Motor neuron (in vitro differentiated cells): ENCODE results near the gene CCDC85C. TPM values are rescaled to one million over a fixed set of nuclear protein-coding genes. Genes with fewer than 3 reads are reported as not detected.

Experiments
- ATAC-seq, 8 experiments: fragments of 200-7000 bp; cut with Tn5 transposase; replicated peaks in 6 of 8; 2 replicates each; pipeline ENCODE4 v1.8.0; 2021; ENCODE audit warnings: mild to moderate bottlenecking in 8 of 8, moderate library complexity in 8 of 8
- H3K27ac ChIP-seq, 2 donors: fragments of 250-450 bp; sonication (Bioruptor Pico); 2 replicates each; pipeline ENCODE4 v1.9.0; 2021; ENCODE audit warnings: antibody characterized with exemption in 2 of 2, mild to moderate bottlenecking in 2 of 2, moderate library complexity in 1 of 2
- H3K4me1 ChIP-seq, 2 donors: fragments of 250-450 bp; sonication (Bioruptor Pico); replicated peaks in 1 of 2; 2 replicates each; pipeline ENCODE4 v1.6.1; 2021; ENCODE audit warnings: antibody characterized with exemption in 2 of 2, mild to moderate bottlenecking in 2 of 2, moderate library complexity in 1 of 2
- H3K4me3 ChIP-seq, 5 donors: fragments of 250-450 bp; sonication (Bioruptor Pico); 2 replicates each; pipeline ENCODE4 v1.9.0; 2021; ENCODE audit warnings: antibody characterized with exemption in 5 of 5, mild to moderate bottlenecking in 5 of 5, moderate library complexity in 4 of 5
- WGBS, 10 experiments: fragments of 450-650 bp; shearing (Covaris generic); methylation state at CpG; one replicate each; pipeline ENCODE4 v1.0.0; 2022; 5-methylcytosine and 5-hydroxymethylcytosine counted together
- in situ Hi-C, 9 experiments: fragments of 400-800 bp; cut with MboI; loops; one replicate each; pipeline ENCODE4 v1.15.0; 2021; ENCODE audit warnings: low sequenced_read_pairs in 9 of 9, low pct_unique_long_range_greater_than_20kb in 2 of 9; ENCODE audit not compliant: unreplicated experiment in 9 of 9
- total RNA-seq, 8 experiments: library from RNA; unstranded; fragments of 300-600 nt; gene quantifications; 2 replicates each; pipeline versions ENCODE4 v1.2.3 to v1.2.4, GENCODE V29; 2022

CCDC85C gene
- total RNA-seq, 8 experiments from 2014 or later = 2.0 to 62.2 (median 18.8) TPM

DNA sequence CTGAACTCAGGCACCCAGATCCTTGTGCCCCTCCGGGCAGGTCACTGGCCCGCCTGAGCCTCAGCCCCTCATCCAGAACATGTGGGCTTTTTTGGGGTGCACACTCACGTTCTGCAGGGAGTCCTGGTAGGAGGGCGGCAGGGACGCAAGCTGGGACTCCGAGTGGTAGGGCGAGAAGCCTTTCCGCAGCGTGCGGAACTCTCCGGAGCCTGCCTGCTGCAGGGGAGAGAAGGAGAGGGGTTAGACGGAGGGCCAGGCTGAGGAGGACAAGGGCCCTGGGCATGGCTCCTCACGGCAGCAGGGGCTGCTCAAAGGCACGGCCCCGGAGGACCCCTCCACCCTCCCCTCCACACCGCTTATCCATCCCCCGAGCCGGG, 82.0 kb downstream of the CCDC85C start:
- peak overlapping the region in 1 of 2 donors; percentile 3 for H3K27ac ChIP-seq
- H3K4me3 ChIP-seq = no peak overlapping the region
- 40 to 66% (median 60%) methylated on average over 1 to 8 of the region's 18 CpGs; no CpG with 5 or more reads in 7 of the 10 experiments for WGBS, 10 experiments
- in situ Hi-C loops = loop anchor here in 5 of 9 experiments (10.0 to 25.0 kb wide), 4 partner anchors 113 to 390 kb away; partner anchors contain the start of gene HHIPL1 (in 2 of the 5)
- ATAC-seq = peak in 3 of 8 experiments; percentile 6 to 11 (median 6)
- peaks cover 51 to 61% of the 10 kb centered on the region in 2 donors for H3K4me1 ChIP-seq

- in situ Hi-C loops = loop anchor here in 5 of 9 experiments (10.0 to 25.0 kb wide), 4 partner anchors 113 to 391 kb away; partner anchors contain the start of gene HHIPL1 (in 2 of the 5)
- peaks cover 48 to 54% of the 10 kb centered on the region in 2 donors for H3K4me1 ChIP-seq
- H3K27ac ChIP-seq = peak overlapping the region in 1 of 2 donors; percentile 3
- ATAC-seq = no peak
- no peak overlapping the region for H3K4me3 ChIP-seq
- WGBS, 10 experiments = 60 to 100% (median 81%) methylated on average over 1 to 5 of the region's 25 CpGs; no CpG with 5 or more reads in 6 of the 10 experiments
These were observed 82.6 kb downstream of the CCDC85C start for GRCh38 chr14:99521176-99522024.

GRCh38 chr14:99520571-99521081, 83.4 kb downstream of the CCDC85C start:
- Histone ChIP-seq H3K4me1 (peaks cover 42 to 47% of the 10 kb centered on the region in 2 donors), H3K4me3 (no peak overlapping the region), H3K27ac (no peak overlapping the region)
- WGBS, 10 experiments = 0 to 100% (median 93%) methylated on average over 1 to 8 of the region's 11 CpGs; no CpG with 5 or more reads in 5 of the 10 experiments
- in situ Hi-C loops = loop anchor here in 5 of 9 experiments (10.0 to 25.0 kb wide), 4 partner anchors 114 to 392 kb away; partner anchors contain the start of gene HHIPL1 (in 2 of the 5)
- ATAC-seq = no peak

DNA sequence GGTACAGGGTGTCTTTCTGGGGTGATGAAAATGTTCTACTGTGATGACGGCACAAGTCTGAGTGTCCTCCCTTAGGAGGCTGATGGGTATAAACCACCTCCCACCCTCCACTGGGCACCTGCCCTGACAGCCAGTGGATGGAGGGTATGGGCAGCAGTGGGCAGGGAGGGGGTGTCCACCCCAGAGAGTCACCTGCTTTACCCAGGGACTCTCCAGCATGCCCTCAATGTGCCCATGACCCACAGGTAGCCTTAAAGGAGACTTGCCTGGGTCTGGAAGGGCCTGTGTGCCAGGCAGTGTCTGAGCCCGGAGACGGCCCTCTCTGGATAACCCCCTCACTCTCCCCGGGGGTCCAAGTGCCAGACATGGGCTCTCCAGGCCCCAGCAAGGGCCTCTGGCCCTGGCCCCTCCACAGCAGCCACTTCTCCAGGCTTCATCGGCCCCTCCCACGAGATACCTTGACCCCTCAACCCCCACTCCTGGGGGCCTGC, 84.0 kb downstream of the CCDC85C start:
- ATAC-seq = no peak
- in situ Hi-C loops = loop anchor here in 5 of 9 experiments (10.0 to 25.0 kb wide), 4 partner anchors 115 to 392 kb away; partner anchors contain the start of gene HHIPL1 (in 2 of the 5)
- WGBS, 10 experiments = 80 to 100% (median 100%) methylated on average over 1 of the region's 6 CpGs; no CpG with 5 or more reads in 7 of the 10 experiments
- peaks cover 35 to 40% of the 10 kb centered on the region in 2 donors for H3K4me1 ChIP-seq
- no peak overlapping the region for H3K27ac ChIP-seq
- H3K4me3 ChIP-seq = no peak overlapping the region

DNA sequence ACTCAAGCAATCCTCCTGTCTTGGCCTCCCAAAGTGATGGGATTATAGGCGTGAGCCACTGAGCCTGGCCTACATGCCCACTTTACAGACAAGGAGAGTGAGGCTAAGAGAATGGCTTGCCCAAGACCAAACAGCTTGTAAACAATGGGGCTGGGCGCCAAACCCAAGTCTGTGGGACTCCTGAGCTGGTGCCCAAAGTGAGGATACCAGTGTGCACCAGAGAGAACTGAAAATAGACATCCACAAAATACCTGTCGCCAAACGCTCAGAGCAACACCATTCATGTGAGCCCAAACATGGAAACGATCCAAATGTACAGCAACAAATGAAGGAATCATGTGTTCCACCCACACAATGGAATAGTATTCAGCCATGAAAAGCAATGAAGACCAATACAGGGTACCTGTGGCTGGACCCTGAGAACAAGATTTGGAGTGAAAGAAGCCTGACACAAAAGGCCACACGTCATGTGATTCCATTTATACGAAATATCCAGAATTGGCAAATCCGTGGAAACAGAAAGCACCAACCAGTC, 84.6 kb downstream of the CCDC85C start:
- ATAC-seq = no peak
- 71 to 100% (median 98%) methylated on average over 1 to 6 of the region's 8 CpGs; no CpG with 5 or more reads in 2 of the 10 experiments for WGBS, 10 experiments
- Histone ChIP-seq H3K4me3 (no peak overlapping the region), H3K4me1 (peaks cover 30 to 35% of the 10 kb centered on the region in 2 donors), H3K27ac (no peak overlapping the region)
- in situ Hi-C loops = loop anchor here in 4 of 9 experiments (10.0 to 25.0 kb wide), 4 partner anchors 115 to 393 kb away; partner anchors contain the start of gene HHIPL1 (in 2 of the 4)

- 80 to 100% (median 86%) methylated on average over 1 to 5 of the region's 21 CpGs; no CpG with 5 or more reads in 6 of the 10 experiments for WGBS, 10 experiments
- Histone ChIP-seq H3K27ac (no peak overlapping the region), H3K4me1 (peaks cover 22 to 27% of the 10 kb centered on the region in 2 donors), H3K4me3 (no peak overlapping the region)
- peak; percentile 9 to 75 (median 26) for ATAC-seq
- in situ Hi-C loops = loop anchor here in 4 of 9 experiments (10.0 to 25.0 kb wide), 4 partner anchors 116 to 394 kb away; partner anchors contain the start of gene HHIPL1 (in 2 of the 4)
These were observed 85.3 kb downstream of the CCDC85C start for GRCh38 chr14:99518441-99519346.

GRCh38 chr14:99517643-99518381, 86.2 kb downstream of the CCDC85C start:
- Histone ChIP-seq H3K4me1 (peaks cover 13 to 19% of the 10 kb centered on the region in 2 donors), H3K27ac (no peak overlapping the region), H3K4me3 (no peak overlapping the region)
- peak in 1 of 8 experiments; percentile 6 for ATAC-seq
- 20 to 77% (median 52%) methylated on average over 1 to 5 of the region's 16 CpGs; no CpG with 5 or more reads in 7 of the 10 experiments for WGBS, 10 experiments
- in situ Hi-C loops = loop anchor here in 4 of 9 experiments (10.0 to 25.0 kb wide), 4 partner anchors 117 to 394 kb away; partner anchors contain the start of gene HHIPL1 (in 2 of the 4)

DNA sequence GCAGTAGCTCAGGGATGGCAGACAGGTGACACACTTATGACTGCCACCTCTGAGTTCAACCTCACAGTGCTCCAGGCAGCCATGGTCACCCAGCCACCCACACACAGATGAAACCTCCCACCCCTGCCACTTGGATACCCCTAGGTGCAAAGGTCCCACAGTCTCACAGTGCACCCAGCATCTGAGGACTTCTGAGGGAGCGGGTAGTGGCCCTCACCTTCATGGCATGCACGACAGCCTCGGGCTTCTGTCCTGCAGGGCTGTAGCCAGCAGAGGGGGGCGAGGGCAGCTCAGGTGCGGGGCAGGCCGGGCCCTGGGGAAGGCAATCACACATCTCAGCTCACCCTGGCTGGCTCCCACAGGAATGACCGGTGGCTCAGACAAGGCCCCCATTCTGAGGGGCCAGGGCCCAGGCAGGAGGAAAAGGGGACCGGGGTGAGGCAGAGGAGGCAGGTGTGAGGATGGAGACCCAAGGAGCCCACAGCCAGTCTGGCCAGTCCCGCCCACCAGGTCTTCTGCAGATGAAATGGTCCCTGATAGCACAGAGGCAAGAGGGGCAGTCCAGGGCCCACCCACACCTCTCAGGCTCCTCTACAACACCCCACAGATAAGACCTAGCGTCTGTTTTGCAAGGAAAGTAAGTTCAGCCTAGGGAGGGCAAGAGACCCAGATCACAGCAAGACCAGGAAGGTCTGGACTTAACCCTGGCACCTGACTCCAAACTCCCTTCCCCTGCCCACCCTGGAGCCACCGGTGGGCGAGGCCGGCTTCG, 87.0 kb downstream of the CCDC85C start:
- Histone ChIP-seq H3K4me1 (peaks cover 6 to 11% of the 10 kb centered on the region in 2 donors), H3K27ac (no peak overlapping the region), H3K4me3 (no peak overlapping the region)
- 85 to 100% methylated on average over 1 to 4 of the region's 14 CpGs; no CpG with 5 or more reads in 8 of the 10 experiments for WGBS, 10 experiments
- ATAC-seq = no peak
- in situ Hi-C loops = loop anchor here in 4 of 9 experiments (10.0 to 25.0 kb wide), 4 partner anchors 118 to 395 kb away; partner anchors contain the start of gene HHIPL1 (in 2 of the 4)

GRCh38 chr14:99516156-99516870, 87.7 kb downstream of the CCDC85C start:
- Histone ChIP-seq H3K4me1 (peaks cover under 1 to 9% of the 10 kb centered on the region in 2 donors), H3K4me3 (no peak overlapping the region), H3K27ac (no peak overlapping the region)
- 86 to 100% (median 95%) methylated on average over 1 to 8 of the region's 24 CpGs; no CpG with 5 or more reads in 7 of the 10 experiments for WGBS, 10 experiments
- in situ Hi-C loops = loop anchor here in 4 of 9 experiments (10.0 to 25.0 kb wide), 4 partner anchors 118 to 396 kb away; partner anchors contain the start of gene HHIPL1 (in 2 of the 4)
- ATAC-seq = no peak
